ENCODE data around the gene SPO11.

Gene SPO11

GRCh38 chr20:57301026-57301425 lies 28.6 kb upstream of the SPO11 start:
- Histone ChIP-seq H3K27me3 (replicated peaks) (no peaks in the 10 kb centered on the region), H3K36me3 (replicated peaks) (no peaks in the 10 kb centered on the region), H3K27ac (no peak overlapping the region), H3K4me3 (ENCODE audit: low read depth, low read length) (no peak overlapping the region)
- DNase-seq: no peak
- TF ChIP-seq, protein P1, sequence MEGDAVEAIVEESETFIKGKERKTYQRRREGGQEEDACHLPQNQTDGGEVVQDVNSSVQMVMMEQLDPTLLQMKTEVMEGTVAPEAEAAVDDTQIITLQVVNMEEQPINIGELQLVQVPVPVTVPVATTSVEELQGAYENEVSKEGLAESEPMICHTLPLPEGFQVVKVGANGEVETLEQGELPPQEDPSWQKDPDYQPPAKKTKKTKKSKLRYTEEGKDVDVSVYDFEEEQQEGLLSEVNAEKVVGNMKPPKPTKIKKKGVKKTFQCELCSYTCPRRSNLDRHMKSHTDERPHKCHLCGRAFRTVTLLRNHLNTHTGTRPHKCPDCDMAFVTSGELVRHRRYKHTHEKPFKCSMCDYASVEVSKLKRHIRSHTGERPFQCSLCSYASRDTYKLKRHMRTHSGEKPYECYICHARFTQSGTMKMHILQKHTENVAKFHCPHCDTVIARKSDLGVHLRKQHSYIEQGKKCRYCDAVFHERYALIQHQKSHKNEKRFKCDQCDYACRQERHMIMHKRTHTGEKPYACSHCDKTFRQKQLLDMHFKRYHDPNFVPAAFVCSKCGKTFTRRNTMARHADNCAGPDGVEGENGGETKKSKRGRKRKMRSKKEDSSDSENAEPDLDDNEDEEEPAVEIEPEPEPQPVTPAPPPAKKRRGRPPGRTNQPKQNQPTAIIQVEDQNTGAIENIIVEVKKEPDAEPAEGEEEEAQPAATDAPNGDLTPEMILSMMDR (IDR thresholded peaks at IDR 0.05; ENCODE audit: low read depth, low read length, missing control alignments): no peak
- in situ Hi-C loops (cut with HindIII; ENCODE audit: low pct_ligation_motif_present, low sequenced_read_pairs): no loop called here

DNA sequence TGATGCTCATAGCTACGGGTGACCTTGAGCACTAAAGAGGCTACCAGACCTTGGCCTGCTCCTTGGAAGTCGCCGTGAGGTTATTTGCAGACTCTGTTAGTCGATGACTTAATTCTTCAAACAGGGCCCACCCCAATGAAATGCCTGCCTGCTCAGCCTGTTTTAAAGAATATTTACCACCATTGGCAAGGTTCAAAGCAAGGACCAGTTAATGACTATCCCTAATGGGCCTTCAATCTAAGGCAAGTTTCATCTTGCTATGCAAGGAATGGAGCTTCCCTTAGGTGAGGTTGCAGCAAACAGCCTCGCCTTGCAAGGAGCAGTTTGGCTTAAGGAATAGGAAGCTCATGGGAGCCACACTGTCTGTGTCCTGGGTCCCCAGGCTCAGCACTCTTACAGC lies 22.9 kb upstream of the SPO11 start:
- TF ChIP-seq, protein P1 (IDR thresholded peaks at IDR 0.05; ENCODE audit: low read depth, low read length, missing control alignments): no peak
- DNase-seq: no peak
- H3K36me3 ChIP-seq (replicated peaks): no peaks in the 10 kb centered on the region
- H3K27me3 ChIP-seq (replicated peaks): no peaks in the 10 kb centered on the region
- in situ Hi-C loops (cut with HindIII; ENCODE audit: low pct_ligation_motif_present, low sequenced_read_pairs): no loop called here
- no peak overlapping the region for H3K27ac ChIP-seq
- no peak overlapping the region for H3K4me3 ChIP-seq (ENCODE audit: low read depth, low read length)

- TF ChIP-seq, protein P1 (IDR thresholded peaks at IDR 0.05; ENCODE audit: low read depth, low read length, missing control alignments): no peak
- no peak for DNase-seq
- H3K4me3 ChIP-seq (ENCODE audit: low read depth, low read length): no peak overlapping the region
- no peak overlapping the region for H3K27ac ChIP-seq
- H3K36me3 ChIP-seq (replicated peaks): no peaks in the 10 kb centered on the region
- in situ Hi-C loops (cut with HindIII; ENCODE audit: low pct_ligation_motif_present, low sequenced_read_pairs): no loop called here
- H3K27me3 ChIP-seq (replicated peaks): no peaks in the 10 kb centered on the region
Measured at GRCh38 chr20:57308451-57309271, 20.9 kb upstream of the SPO11 start.

- no peak for DNase-seq
- no peak overlapping the region for H3K27ac ChIP-seq
- in situ Hi-C loops (cut with HindIII; ENCODE audit: low pct_ligation_motif_present, low sequenced_read_pairs): no loop called here
- TF ChIP-seq, protein P1 (IDR thresholded peaks at IDR 0.05; ENCODE audit: low read depth, low read length, missing control alignments): no peak
- no peaks in the 10 kb centered on the region for H3K27me3 ChIP-seq (replicated peaks)
- H3K4me3 ChIP-seq (ENCODE audit: low read depth, low read length): no peak overlapping the region
- no peaks in the 10 kb centered on the region for H3K36me3 ChIP-seq (replicated peaks)
Measured at GRCh38 chr20:57309544-57310115, 20.0 kb upstream of the SPO11 start.

GRCh38 chr20:57310821-57311514 lies 18.6 kb upstream of the SPO11 start:
- H3K36me3 ChIP-seq (replicated peaks): no peaks in the 10 kb centered on the region
- H3K27ac ChIP-seq: no peak overlapping the region
- H3K27me3 ChIP-seq (replicated peaks): no peaks in the 10 kb centered on the region
- TF ChIP-seq, protein P1 (IDR thresholded peaks at IDR 0.05; ENCODE audit: low read depth, low read length, missing control alignments): no peak
- in situ Hi-C loops (cut with HindIII; ENCODE audit: low pct_ligation_motif_present, low sequenced_read_pairs): no loop called here
- no peak overlapping the region for H3K4me3 ChIP-seq (ENCODE audit: low read depth, low read length)
- no peak for DNase-seq

Data from brain microvascular endothelial cell (primary cell).